HG03442 (cell line): Measurements from ENCODE around the gene TBC1D2B.
"Not testable (repeated sequence)": the region's sequence is repeated elsewhere in the genome, so short reads cannot be mapped to it uniquely, and the experiment has no call there.

Experiments used
- ATAC-seq: cut with Tn5 transposase; IDR thresholded peaks from one replicate; pipeline ENCODE4 v1.9.1; 2021; ENCODE audit warnings: mild to moderate bottlenecking, moderate library complexity; ENCODE audit not compliant: unreplicated experiment

The TBC1D2B gene

GRCh38 chr15:77977903-77978758 is 99.4 kb downstream of the TBC1D2B start:
- ATAC-seq: not testable (repeated sequence)

- not testable (repeated sequence) for ATAC-seq
Observed at GRCh38 chr15:77976760-77977525, 100.6 kb downstream of the TBC1D2B start.

GRCh38 chr15:77976095-77976450 is 101.4 kb downstream of the TBC1D2B start:
- ATAC-seq: not testable (repeated sequence)

- no peak for ATAC-seq
Observed at GRCh38 chr15:77975332-77976094, 102.0 kb downstream of the TBC1D2B start.

GRCh38 chr15:77974416-77975331 is 102.8 kb downstream of the TBC1D2B start:
- no peak for ATAC-seq

GRCh38 chr15:77974098-77974414 is 103.5 kb downstream of the TBC1D2B start:
- no peak for ATAC-seq

- not testable (repeated sequence) for ATAC-seq
Observed at GRCh38 chr15:77973273-77974097, 104.0 kb downstream of the TBC1D2B start.

- not testable (repeated sequence) for ATAC-seq
Observed at GRCh38 chr15:77972706-77973105, 104.8 kb downstream of the TBC1D2B start.

- ATAC-seq: not testable (repeated sequence)
Observed at GRCh38 chr15:77971875-77972274, 105.6 kb downstream of the TBC1D2B start.

- ATAC-seq: not testable (repeated sequence)
Observed at GRCh38 chr15:77970813-77971360, 106.6 kb downstream of the TBC1D2B start.

- ATAC-seq: no peak
Observed at GRCh38 chr15:77969055-77969454, 108.5 kb downstream of the TBC1D2B start.

GRCh38 chr15:77967798-77968197 is 109.7 kb downstream of the TBC1D2B start:
- ATAC-seq: no peak

- not testable (repeated sequence) for ATAC-seq
Observed at GRCh38 chr15:77967235-77967615, 110.3 kb downstream of the TBC1D2B start.

- ATAC-seq: no peak
Observed at GRCh38 chr15:77966540-77967234, 110.8 kb downstream of the TBC1D2B start.

- ATAC-seq: no peak
Observed at GRCh38 chr15:77964193-77964592, 113.3 kb downstream of the TBC1D2B start.

- peak; percentile 58 for ATAC-seq
Observed at GRCh38 chr15:77959432-77959879, 118.1 kb downstream of the TBC1D2B start.

GRCh38 chr15:77958716-77959431 is 118.6 kb downstream of the TBC1D2B start:
- not testable (repeated sequence) for ATAC-seq

- not testable (repeated sequence) for ATAC-seq
Observed at GRCh38 chr15:77958021-77958420, 119.5 kb downstream of the TBC1D2B start.
